IPS DF 19.7 (cell line): ENCODE results near the gene CD276.

ENCODE experiments used
- DNase-seq: peaks from one replicate; pipeline ENCODE4 v3.0.0-alpha.2; 2013; ENCODE audit warnings: low read depth, low spot score

The CD276 gene

GRCh38 chr15:73747847-73748590, 63.8 kb downstream of the CD276 start:
- no peak for DNase-seq

- DNase-seq: no peak
Observed at GRCh38 chr15:73748730-73749129, 64.5 kb downstream of the CD276 start.

DNA sequence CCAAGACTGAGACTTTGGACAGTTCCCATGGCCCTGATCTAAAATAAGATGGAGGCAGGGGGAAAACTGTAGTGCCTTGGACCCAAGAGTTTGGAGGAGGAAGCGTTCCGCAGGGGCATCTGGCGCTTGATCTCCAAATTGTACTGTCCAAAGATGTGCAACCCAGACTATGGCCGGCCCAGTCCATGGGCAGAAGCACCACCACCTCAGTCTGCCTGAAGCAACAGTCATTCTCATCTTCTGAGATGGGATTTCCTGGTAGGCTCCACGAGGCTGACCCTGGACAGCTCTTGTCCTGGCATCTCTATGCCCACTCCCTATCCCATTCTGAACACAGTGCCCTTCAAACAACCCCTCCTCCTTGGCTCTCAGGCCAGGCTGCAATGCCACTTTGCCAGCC, 65.3 kb downstream of the CD276 start:
- no peak for DNase-seq

GRCh38 chr15:73749971-73750370, 65.8 kb downstream of the CD276 start:
- no peak for DNase-seq

GRCh38 chr15:73750438-73750837, 66.3 kb downstream of the CD276 start:
- no peak for DNase-seq

- no peak for DNase-seq
Observed at GRCh38 chr15:73750951-73751350, 66.8 kb downstream of the CD276 start.

- no peak for DNase-seq
Observed at GRCh38 chr15:73751511-73751898, 67.3 kb downstream of the CD276 start.

GRCh38 chr15:73751899-73752805, 68.0 kb downstream of the CD276 start:
- no peak for DNase-seq

DNA sequence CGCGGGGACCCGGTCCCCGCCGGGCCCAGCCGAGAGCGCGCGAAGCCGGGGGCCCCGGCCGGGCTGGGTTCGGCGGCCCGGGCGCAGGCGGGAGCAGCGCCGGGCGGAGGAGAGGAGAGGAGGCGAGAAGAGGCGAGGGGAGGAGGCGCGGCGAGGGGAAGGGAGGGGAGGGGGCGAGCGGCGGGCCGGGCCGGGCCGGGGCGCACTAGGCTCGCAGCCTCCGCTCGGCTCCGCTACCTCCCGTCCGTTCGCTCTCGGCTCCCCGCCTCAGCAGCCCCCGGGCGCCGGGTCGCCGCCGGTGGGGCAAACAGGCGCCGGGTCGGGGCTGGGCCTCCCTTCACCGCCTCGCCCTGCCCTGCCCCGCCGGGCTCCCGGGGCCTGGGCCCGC, 68.6 kb downstream of the CD276 start:
- DNase-seq: no peak

- peak; percentile 59 for DNase-seq
Observed at GRCh38 chr15:73753250-73754130, 69.3 kb downstream of the CD276 start, which contains the start of gene INSYN1. TSS of gene INSYN1 (minus strand) at chr15:73753351. CDS start at chr15:73751130, 2,221 bp downstream.

- DNase-seq: no peak
Observed at GRCh38 chr15:73754461-73754860, 70.3 kb downstream of the CD276 start.

DNA sequence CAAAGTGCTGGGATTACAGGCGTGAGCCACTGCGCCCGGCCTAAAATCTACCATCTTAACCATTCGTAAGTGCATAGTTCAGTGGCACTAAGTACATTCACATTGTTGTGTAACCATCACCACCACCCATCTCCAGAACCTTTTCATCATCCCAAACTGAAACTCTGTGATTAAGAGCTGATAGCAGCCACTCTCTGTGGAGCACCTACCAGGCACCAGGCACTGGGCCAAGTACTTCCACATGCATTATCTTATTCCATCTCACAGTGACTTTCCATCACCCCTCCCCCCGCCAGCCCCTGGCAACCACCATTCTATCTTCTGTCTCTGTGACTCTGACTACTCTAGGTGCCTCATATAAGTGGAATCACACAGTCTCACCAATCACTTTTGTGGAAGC, 71.3 kb downstream of the CD276 start:
- DNase-seq: no peak

DNA sequence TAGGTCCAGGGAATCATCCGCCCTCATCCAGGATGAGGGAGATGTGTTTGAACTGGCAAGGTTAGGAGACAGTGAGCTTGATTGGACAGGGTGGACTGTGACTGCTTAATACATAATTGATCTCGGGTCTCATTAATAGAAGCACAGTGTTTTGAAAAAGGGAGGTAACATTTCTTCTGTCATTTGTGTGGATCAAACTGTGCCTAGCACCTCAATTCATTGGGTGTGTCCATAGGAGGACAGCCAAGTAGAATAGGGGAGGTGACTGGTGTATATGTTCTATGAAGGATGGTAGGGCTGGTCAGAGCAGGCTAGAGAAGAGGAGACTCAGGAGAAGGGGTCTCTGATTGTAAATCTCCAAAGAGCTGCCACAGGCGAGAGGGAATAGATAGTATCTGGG, 71.8 kb downstream of the CD276 start:
- DNase-seq: no peak

DNA sequence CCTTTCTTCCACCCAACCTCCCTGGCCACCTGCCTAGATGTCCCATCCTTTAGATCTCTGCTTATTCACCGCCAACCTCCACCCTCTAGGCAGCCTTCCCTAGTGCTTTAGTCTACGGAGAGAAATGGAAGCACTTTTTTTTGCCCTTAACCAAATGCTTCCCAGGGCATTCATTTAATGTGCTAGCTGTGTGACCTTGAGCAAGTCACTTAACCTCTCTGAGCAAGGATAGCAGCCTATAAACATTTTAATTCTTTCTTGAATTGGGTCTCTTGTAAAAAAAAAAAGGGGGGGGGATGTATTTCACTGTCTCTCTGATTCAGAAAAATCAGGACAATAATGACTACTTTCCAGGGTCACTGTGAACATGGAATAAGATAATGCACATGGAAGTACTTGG, 72.2 kb downstream of the CD276 start:
- DNase-seq: no peak

GRCh38 chr15:73756947-73757513, 72.8 kb downstream of the CD276 start:
- no peak for DNase-seq

DNA sequence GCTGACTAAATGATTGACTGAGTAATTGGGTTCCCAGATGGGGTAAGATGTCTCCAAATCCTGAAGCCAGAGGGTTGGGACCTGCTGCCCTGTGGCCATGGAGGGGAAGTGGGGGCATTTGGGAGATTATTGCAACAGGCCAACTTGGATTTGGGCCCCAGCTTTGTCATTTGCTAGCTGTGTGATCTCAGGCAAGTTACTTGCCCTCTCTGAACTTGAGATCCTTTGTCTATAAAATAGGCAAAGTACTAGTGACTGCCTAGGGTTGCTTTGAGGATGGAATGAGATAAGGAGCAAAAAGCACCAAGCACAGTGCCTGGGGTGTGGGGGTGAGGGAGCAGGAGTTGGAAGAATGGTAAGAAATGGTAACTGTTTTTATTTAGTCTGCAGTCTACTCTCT, 73.4 kb downstream of the CD276 start:
- no peak for DNase-seq

DNA sequence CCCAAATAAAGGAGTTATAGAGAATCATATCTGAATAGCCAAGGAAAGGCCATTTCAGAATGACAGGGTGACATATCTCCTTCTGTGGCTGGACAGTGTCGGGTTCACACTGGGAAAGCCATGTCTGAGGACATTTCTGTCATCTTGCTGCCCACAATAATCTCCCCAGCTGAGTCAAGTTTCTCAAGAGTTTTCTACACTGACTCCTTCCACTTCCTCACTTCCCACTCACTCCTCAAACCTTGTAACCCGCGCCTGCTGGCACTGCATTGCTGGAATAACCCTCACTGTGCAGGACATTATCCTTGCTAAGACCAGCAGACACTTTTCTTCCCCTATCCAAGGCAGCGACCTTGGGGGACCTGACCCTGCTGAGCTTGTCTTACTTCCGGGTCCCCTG, 74.3 kb downstream of the CD276 start:
- DNase-seq: no peak

DNA sequence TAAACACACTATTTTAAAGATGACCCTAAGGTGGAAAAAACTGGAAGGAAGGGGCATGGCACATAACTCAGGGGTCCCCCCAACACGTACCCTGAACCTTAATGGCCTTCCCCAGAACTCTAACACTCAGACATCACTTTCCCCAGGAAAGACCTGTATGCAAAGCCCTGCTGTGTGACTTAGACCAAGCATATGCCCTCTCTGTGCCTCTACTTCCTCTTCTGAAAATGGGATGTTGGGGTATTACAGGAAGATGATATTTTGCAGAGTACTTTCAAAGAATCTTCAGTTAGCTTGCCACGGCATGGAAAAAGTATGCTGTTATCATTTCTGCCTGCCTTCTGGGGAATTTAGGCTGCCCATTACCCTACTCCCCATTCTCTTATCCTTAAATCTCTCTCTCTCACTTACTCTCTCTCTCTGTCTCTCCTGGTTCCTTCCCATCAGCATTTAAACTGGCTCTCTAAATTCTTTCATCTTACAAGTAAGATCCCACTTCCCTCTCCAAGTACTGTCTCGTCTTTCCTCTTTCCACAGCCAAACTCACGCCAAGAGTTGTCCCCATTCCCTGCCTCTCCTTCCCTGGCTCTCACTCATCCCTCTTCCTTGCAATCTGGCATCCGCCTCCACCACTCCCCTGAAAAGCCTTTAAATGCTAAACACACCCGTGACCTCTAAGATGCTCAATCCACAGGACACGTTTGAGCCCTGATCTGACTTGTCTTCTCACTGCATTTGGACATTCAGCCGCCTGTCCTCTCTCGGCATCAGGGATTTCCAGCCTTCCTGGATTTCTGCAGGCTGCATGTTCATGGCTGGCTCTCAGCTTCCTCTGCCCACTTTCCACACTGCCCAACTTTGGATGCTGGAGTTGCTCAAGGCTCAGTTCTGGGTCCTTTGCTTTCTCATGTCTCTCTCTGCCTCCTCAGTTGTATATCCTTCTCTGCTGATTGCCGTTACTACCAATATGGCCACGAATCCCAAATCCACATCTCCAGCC, 76.4 kb downstream of the CD276 start:
- DNase-seq: no peak

DNA sequence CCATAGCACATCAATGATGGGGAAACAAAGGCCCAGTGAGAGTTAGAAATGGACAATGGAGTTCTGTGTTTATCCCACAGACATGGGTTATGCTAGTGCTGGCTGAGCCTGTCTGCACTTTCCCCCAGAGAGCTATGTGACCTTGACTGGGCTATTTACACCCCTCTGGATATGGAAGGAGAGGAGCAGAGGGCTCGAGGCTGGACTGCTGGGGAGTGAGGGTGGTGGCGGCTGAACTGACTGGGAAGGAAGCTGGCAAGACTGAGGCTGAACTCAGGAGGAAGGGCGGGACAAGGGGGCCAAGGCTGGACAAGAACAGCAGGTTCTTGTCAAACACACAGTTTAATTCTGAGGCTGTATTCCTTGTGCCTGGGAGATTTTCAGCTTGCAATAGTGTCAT, 79.7 kb downstream of the CD276 start:
- DNase-seq: no peak
